Effector memory CD4-positive, alpha-beta T cell (primary cell): ENCODE data around the gene CC2D2A.
"Not testable (repeated sequence)": the region's sequence is repeated elsewhere in the genome, so short reads cannot be mapped to it uniquely, and the experiment has no call there.

Source experiments
- DNase-seq, 3 donors: peaks; one replicate each; pipeline ENCODE4 v3.0.0-alpha.2; 2020
- H3K27ac ChIP-seq: 2 replicates; pipeline ENCODE4 v1.7.0; 2013; ENCODE audit warnings: mild to moderate bottlenecking, low read length, moderate library complexity; ENCODE audit not compliant: insufficient read depth, poor library complexity, severe bottlenecking
- H3K27me3 ChIP-seq: replicated peaks from 2 replicates; pipeline ENCODE4 v1.7.0; 2013; ENCODE audit warnings: mild to moderate bottlenecking, low read length; ENCODE audit not compliant: insufficient read depth, control insufficient read depth, poor library complexity, severe bottlenecking
- H3K36me3 ChIP-seq: 2 replicates; pipeline ENCODE4 v1.7.0; 2013; ENCODE audit warnings: mild to moderate bottlenecking, low read length, moderate library complexity; ENCODE audit not compliant: control insufficient read depth, insufficient read depth
- H3K4me1 ChIP-seq: 2 replicates; pipeline ENCODE4 v1.7.0; 2013; ENCODE audit warnings: low read length, mild to moderate bottlenecking; ENCODE audit not compliant: control insufficient read depth, insufficient read depth, poor library complexity, severe bottlenecking
- H3K4me3 ChIP-seq: 2 replicates; pipeline ENCODE4 v1.7.0; 2013; ENCODE audit warnings: low read length, low read depth, mild to moderate bottlenecking; ENCODE audit not compliant: insufficient read depth, poor library complexity, severe bottlenecking
- H3K9me3 ChIP-seq: 2 replicates; pipeline ENCODE4 v1.7.0; 2013; ENCODE audit warnings: mild to moderate bottlenecking, low read length, moderate library complexity; ENCODE audit not compliant: control insufficient read depth

CC2D2A gene

DNA sequence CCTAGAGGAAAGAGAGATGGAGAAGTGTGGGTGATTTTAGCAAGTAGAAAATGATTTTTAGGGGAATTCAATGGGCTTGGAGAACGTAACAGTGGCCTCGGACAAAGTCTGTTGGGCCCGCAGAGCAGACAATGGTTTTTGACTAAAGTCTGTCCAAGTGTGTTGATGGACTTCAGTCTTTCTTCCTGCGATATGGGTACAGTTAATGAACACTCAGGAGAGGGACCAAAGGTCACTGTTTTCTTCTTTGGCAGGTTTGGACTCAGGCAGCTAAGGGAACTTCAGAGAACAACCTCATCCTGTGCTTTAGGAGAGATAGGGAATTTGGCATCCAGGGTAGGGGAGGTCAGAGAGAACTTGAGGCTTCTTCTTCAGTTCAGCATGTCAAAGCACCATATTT, 38.0 kb downstream of the CC2D2A start:
- Histone ChIP-seq H3K4me1 (no peaks in the 10 kb centered on the region), H3K4me3 (no peak overlapping the region), H3K36me3 (no peaks in the 10 kb centered on the region), H3K9me3 (no peaks in the 10 kb centered on the region), H3K27ac (no peak overlapping the region), H3K27me3 (no peaks in the 10 kb centered on the region)
- no peak for DNase-seq

DNA sequence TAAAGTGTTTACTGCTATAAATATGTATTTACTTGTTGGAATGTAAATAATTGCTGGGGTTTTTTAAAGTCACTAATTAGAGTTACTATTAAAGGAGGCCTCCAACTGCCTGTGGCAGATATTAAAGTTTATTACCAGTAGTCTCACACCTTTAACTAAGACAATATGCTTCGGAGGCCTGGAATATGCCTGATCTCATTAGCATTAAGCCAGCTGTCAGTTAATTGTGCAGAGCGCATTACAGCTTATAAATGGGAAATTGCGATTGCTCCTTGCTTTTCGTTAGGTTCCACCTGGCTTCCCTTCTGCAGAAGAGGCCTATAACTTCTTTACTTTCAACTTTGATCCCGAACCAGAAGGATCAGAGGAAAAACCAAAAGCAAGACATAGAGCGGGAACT, 41.3 kb downstream of the CC2D2A start:
- Histone ChIP-seq H3K4me3 (no peak overlapping the region), H3K36me3 (no peaks in the 10 kb centered on the region), H3K9me3 (no peaks in the 10 kb centered on the region), H3K4me1 (no peaks in the 10 kb centered on the region), H3K27ac (no peak overlapping the region), H3K27me3 (no peaks in the 10 kb centered on the region)
- no peak for DNase-seq

DNA sequence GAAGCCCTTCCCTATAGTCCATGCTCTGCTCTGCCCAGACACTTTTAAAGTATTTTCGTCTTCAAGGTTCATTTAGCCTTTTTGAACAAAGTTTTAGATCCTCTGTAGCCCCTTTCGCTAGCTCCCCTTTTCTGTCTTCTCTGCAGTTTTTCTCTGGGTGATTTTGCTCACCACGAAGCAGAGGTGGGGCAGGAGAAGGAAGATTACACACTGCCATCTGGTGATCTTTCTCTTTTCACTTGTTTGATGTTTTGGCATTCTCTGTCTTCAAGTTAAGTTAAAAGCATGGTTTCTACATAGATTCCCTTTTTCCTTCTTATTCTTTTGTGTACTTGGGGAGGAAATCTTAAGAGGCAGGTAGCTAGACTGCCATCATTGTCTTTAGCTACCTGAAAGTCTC, 43.9 kb downstream of the CC2D2A start:
- Histone ChIP-seq H3K4me1 (no peaks in the 10 kb centered on the region), H3K4me3 (no peak overlapping the region), H3K36me3 (no peaks in the 10 kb centered on the region), H3K9me3 (no peaks in the 10 kb centered on the region), H3K27me3 (no peaks in the 10 kb centered on the region), H3K27ac (no peak overlapping the region)
- no peak for DNase-seq

DNA sequence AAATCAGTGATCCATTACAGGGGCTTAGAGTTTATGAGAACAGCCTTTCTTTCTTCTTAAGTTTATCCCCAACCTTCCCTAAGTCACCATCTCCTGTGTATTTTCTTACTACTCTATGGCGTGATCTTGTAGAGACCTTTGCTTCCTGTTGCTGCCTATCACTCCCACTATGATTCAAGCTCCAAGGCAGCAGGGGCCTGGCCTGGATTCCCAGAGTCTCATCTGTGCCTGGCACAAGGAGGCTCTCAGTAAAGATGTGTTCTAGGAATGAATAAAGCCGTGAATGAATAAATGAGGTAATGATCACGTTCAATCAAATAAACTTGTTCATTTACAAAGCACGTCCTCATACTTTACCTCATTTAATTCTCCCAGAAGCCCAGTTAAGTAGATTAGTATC, 45.4 kb downstream of the CC2D2A start:
- H3K36me3 ChIP-seq, result no peaks in the 10 kb centered on the region
- DNase-seq, result no peak
- H3K9me3 ChIP-seq, result no peaks in the 10 kb centered on the region
- no peaks in the 10 kb centered on the region for H3K4me1 ChIP-seq
- H3K27me3 ChIP-seq, result no peaks in the 10 kb centered on the region
- no peak overlapping the region for H3K4me3 ChIP-seq
- H3K27ac ChIP-seq, result no peak overlapping the region

DNA sequence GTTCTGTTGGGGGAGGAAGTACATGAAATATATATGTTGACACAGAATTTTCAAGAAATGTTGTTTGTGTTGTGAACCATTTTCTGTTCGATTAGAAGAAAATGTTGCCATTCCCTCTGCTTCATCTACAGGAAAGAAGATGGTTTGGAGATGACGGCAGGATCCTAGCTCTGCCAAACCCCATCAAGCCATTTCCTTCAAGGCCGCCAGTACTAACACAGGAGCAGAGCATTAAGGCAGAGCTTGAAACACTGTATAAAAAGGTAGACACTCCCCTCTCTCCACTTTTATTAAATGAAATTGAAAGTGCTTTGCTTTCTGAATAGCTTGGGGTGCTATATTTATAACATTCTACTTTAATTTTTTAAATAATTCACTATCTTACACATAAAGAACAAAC, 46.8 kb downstream of the CC2D2A start:
- Histone ChIP-seq H3K27me3 (no peaks in the 10 kb centered on the region), H3K36me3 (no peaks in the 10 kb centered on the region), H3K4me1 (no peaks in the 10 kb centered on the region), H3K9me3 (no peaks in the 10 kb centered on the region), H3K27ac (no peak overlapping the region), H3K4me3 (no peak overlapping the region)
- DNase-seq, result no peak

DNA sequence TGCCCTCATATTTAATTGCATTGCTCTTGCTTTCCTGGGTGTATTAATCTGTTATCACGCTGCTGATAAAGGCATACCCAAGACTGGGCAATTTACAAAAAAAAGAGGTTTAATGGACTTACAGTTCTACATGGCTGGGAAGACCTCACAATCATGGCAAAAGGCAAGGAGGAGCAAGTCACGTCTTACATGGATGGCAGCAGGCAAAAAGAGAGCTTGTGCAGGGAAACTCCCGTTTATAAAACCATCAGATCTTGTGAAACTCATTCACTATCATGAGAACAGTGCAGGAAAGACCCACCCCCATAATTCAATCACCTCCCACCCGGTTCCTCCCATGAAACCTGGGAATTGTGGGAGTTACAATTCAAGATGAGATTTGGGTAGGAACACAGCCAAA, 48.0 kb downstream of the CC2D2A start:
- H3K4me3 ChIP-seq, DNase-seq, H3K27me3 ChIP-seq, H3K27ac ChIP-seq, H3K4me1 ChIP-seq, H3K9me3 ChIP-seq, H3K36me3 ChIP-seq: not testable (repeated sequence)

DNA sequence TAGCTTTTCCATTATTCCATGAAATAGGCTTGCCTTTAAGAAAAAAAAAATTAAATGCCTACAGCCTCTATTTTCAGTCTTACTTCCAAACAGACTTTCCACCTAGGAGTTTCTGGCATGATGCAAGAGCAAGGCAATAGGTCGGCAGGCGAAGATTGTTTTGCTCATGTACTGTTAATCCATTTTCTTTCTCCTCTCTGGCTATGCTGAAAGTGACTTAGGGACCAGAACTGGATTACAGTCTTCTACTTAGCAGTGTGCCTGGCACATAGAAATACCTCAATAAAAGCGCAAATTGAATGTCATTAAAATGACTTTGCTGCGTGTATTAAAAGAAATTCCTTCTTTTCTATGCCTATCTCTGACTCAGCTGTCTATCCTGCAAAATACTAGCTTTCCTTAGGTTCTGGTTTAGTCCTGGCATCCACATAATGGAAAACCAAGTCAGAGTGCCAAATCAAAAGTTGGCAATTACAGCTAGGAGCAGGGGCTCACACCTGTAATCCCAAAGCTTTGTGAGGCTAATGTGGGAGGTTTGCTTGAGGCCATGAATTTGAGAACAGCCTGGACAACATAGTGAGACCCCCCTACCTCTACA, 51.9 kb downstream of the CC2D2A start:
- Histone ChIP-seq H3K4me3 (no peak overlapping the region), H3K4me1 (no peaks in the 10 kb centered on the region), H3K36me3 (no peaks in the 10 kb centered on the region), H3K27ac (no peak overlapping the region), H3K9me3 (no peaks in the 10 kb centered on the region), H3K27me3 (no peaks in the 10 kb centered on the region)
- DNase-seq, result no peak

DNA sequence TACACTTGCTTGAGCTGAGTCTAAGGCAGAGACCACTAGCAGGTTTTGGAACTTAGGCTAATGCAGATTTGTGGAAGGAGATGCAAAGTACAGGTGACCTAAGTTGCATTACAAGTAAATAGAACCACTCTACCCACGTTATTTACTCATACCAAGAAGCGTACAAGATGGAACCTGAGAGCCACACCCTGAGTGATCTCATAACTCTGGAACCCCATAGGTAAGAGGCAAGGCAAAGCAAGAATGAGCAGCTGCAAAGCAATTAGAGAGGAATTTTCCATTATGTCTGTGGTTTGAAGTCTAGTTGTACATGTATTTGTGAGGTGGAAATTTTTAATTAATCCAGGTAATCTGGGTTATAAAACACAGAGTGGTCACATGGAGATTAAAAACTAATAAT, 55.4 kb downstream of the CC2D2A start:
- H3K36me3 ChIP-seq, result no peaks in the 10 kb centered on the region
- H3K27ac ChIP-seq, result no peak overlapping the region
- H3K4me1 ChIP-seq, result no peaks in the 10 kb centered on the region
- no peak for DNase-seq
- H3K27me3 ChIP-seq, result no peaks in the 10 kb centered on the region
- H3K9me3 ChIP-seq, result no peaks in the 10 kb centered on the region
- no peak overlapping the region for H3K4me3 ChIP-seq

DNA sequence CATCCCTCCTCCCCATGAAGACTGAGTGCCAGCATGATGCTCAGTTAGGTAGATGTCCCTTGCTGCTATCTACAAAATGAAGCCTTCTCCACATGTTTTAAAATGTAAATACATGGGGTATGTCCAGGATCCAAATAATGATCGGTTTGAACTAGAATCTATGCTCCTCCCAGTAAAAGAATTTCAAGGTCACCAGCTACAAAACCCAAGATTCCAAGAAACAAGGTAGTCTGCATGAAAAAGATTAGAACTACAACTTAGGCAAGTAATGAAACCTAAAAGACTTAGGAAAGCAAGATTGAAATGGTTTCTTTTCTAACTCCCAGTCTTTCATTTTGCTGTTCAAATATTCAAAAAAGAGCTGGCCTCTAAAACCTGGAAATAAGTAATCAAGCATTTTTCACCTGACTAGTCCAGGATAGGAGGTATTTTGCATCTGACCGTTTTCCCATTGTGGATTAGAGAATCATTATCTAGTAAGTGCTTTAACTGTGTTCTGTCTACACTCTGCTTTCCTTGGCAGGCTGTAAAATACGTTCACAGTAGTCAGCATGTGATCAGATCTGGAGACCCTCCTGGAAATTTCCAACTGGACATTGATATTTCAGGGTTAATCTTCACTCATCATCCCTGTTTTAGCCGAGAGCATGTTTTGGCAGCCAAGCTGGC, 57.4 kb downstream of the CC2D2A start:
- no peak overlapping the region for H3K4me3 ChIP-seq
- no peak overlapping the region for H3K27ac ChIP-seq
- no peak for DNase-seq
- H3K4me1 ChIP-seq, result no peaks in the 10 kb centered on the region
- no peaks in the 10 kb centered on the region for H3K36me3 ChIP-seq
- H3K9me3 ChIP-seq, result no peaks in the 10 kb centered on the region
- no peaks in the 10 kb centered on the region for H3K27me3 ChIP-seq

DNA sequence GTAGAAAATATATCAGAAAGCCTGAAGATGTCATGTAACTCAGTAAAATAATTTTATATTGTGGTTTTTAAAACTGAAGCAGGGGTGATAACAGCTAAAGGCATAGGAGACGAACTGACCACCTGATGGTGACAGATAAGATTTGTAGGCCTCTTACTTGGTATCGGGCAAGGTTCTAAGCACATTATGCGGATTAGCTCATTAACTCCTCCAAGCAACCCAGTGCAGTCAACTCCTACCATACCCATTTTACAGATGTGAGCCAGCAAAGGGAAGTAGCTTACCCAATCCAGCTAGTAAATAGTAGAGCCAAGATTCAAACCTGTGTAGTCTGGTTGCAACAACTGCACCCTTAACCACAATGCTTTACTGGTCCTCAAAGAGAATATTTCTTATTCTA, 62.1 kb downstream of the CC2D2A start:
- Histone ChIP-seq H3K4me3 (no peak overlapping the region), H3K4me1 (no peaks in the 10 kb centered on the region), H3K27ac (no peak overlapping the region), H3K9me3 (no peaks in the 10 kb centered on the region), H3K36me3 (no peaks in the 10 kb centered on the region), H3K27me3 (no peaks in the 10 kb centered on the region)
- DNase-seq, result no peak
